ENCODE data around the gene SLC2A9. TPM values are rescaled to one million over a fixed set of nuclear protein-coding genes. Genes with fewer than 3 reads are reported as not detected.

Gene SLC2A9
- total and polyA plus RNA-seq, 2 of the 8 experiments (the other 6 are each of a cell fraction or from before 2014, with no cell fraction given) = 0.20 to 0.26 TPM

DNA sequence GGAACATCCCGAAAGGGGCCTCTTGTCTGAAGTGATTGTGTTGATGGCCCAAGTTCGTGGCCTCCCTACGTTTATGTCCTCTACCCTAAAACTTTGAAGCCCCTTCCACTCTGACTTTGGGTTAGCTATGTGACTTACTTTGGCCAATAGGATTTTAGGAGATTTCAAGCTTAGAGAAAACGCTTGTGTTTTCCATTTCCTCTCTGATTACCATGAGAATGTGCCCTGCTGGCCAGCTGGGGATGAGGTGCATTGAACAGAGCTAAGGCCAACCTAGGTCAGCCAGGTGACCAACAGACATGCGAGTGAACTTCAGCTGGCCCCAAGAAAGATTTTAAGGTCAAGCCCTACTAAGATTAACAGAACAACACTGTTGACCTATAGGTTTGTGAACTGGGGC lies 82.4 kb downstream of the SLC2A9 start (continued):
- TF ChIP-seq E2F6 (IDR thresholded peaks at IDR 0.05) (0 out of 2 replicates have a peak, but pooled peaks have one; percentile 4), FOSL1 (IDR thresholded peaks at IDR 0.05; ENCODE audit: insufficient read depth, low read depth, low read length) (no peak), TCF12 (IDR thresholded peaks at IDR 0.05; ENCODE audit: low read depth, low read length) (0 out of 2 replicates have a peak, but pooled peaks have one; percentile 35)
- TF ChIP-seq, protein P1, sequence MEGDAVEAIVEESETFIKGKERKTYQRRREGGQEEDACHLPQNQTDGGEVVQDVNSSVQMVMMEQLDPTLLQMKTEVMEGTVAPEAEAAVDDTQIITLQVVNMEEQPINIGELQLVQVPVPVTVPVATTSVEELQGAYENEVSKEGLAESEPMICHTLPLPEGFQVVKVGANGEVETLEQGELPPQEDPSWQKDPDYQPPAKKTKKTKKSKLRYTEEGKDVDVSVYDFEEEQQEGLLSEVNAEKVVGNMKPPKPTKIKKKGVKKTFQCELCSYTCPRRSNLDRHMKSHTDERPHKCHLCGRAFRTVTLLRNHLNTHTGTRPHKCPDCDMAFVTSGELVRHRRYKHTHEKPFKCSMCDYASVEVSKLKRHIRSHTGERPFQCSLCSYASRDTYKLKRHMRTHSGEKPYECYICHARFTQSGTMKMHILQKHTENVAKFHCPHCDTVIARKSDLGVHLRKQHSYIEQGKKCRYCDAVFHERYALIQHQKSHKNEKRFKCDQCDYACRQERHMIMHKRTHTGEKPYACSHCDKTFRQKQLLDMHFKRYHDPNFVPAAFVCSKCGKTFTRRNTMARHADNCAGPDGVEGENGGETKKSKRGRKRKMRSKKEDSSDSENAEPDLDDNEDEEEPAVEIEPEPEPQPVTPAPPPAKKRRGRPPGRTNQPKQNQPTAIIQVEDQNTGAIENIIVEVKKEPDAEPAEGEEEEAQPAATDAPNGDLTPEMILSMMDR (IDR thresholded peaks at IDR 0.05; ENCODE audit: control extremely low read depth in 1 of 3, insufficient read depth in 1 of 3, low read depth in 1 of 3, low read length in 3 of 3) = peak in 1 of 3 experiments; percentile 12; a peak in 1 of 4 replicates
- TF ChIP-seq, protein P2, sequence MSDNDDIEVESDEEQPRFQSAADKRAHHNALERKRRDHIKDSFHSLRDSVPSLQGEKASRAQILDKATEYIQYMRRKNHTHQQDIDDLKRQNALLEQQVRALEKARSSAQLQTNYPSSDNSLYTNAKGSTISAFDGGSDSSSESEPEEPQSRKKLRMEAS (IDR thresholded peaks at IDR 0.05) = peak; percentile 31; the same call in 1 of the 2 replicates
